PC-3 (cell line): Measurements from ENCODE around the gene SFXN2.

Source experiments
- EZH2 ChIP-seq: fragments of 300-600 bp; sonication (generic); IDR thresholded peaks from one replicate; pipeline ENCODE4 v1.6.1; 2017; ENCODE audit warnings: antibody characterized with exemption, mild to moderate bottlenecking, low read length; ENCODE audit not compliant: unreplicated experiment
- TF ChIP-seq, protein P1 (sequence below): fragments of 300-600 bp; sonication (generic); conservative IDR thresholded peaks from 2 replicates; pipeline ENCODE4 v1.5.1; 2017; ENCODE audit warnings: antibody characterized with exemption, low read depth, mild to moderate bottlenecking, low read length

DNA sequence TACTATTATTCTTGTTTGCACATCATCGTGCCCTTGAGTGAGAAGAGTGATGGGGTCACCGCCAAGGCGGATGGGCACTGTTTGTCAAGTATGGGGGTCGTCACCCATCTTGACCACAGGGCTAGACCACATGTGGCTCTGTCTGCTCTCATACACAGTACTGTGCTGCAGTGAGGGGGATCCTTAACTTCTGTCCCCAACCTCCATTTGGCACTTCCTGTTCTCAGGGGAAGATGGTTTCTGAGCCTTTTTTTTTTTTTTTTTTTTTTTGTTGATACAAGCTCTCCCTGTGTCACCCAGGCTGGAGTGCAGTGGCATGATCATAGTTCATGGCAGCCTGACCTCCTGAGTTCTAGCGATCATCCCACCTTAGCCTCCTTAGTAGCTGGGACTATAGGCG, 42.9 kb downstream of the SFXN2 start:
- TF ChIP-seq, protein P1, sequence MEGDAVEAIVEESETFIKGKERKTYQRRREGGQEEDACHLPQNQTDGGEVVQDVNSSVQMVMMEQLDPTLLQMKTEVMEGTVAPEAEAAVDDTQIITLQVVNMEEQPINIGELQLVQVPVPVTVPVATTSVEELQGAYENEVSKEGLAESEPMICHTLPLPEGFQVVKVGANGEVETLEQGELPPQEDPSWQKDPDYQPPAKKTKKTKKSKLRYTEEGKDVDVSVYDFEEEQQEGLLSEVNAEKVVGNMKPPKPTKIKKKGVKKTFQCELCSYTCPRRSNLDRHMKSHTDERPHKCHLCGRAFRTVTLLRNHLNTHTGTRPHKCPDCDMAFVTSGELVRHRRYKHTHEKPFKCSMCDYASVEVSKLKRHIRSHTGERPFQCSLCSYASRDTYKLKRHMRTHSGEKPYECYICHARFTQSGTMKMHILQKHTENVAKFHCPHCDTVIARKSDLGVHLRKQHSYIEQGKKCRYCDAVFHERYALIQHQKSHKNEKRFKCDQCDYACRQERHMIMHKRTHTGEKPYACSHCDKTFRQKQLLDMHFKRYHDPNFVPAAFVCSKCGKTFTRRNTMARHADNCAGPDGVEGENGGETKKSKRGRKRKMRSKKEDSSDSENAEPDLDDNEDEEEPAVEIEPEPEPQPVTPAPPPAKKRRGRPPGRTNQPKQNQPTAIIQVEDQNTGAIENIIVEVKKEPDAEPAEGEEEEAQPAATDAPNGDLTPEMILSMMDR, result no peak
- TF ChIP-seq EZH2, result no peak
